ENCODE measurements around the gene LRP1-AS.

Gene LRP1-AS

GRCh38 chr12:57170927-57171326 is 23.5 kb upstream of the LRP1-AS start:
- in situ Hi-C loops (cut with MboI; ENCODE audit: low sequenced_read_pairs, unreplicated experiment), result no loop called here
- no peak for TF ChIP-seq CTCF (IDR thresholded peaks at IDR 0.05; ENCODE audit: borderline replicate concordance, control extremely low read depth, extremely low read depth, insufficient read depth, missing control alignments)
- no peak for DNase-seq (ENCODE audit: low spot score)

- in situ Hi-C loops (cut with MboI; ENCODE audit: low sequenced_read_pairs, unreplicated experiment), result no loop called here
- no peak for TF ChIP-seq CTCF (IDR thresholded peaks at IDR 0.05; ENCODE audit: borderline replicate concordance, control extremely low read depth, extremely low read depth, insufficient read depth, missing control alignments)
- DNase-seq (ENCODE audit: low spot score), result no peak
Measured at GRCh38 chr12:57170408-57170807, 23.0 kb upstream of the LRP1-AS start.

- TF ChIP-seq CTCF (IDR thresholded peaks at IDR 0.05; ENCODE audit: borderline replicate concordance, control extremely low read depth, extremely low read depth, insufficient read depth, missing control alignments), result no peak
- in situ Hi-C loops (cut with MboI; ENCODE audit: low sequenced_read_pairs, unreplicated experiment), result no loop called here
- DNase-seq (ENCODE audit: low spot score), result no peak
Measured at GRCh38 chr12:57169969-57170368, 22.6 kb upstream of the LRP1-AS start.

GRCh38 chr12:57169046-57169795 is 21.8 kb upstream of the LRP1-AS start:
- DNase-seq (ENCODE audit: low spot score), result no peak
- in situ Hi-C loops (cut with MboI; ENCODE audit: low sequenced_read_pairs, unreplicated experiment), result no loop called here
- no peak for TF ChIP-seq CTCF (IDR thresholded peaks at IDR 0.05; ENCODE audit: borderline replicate concordance, control extremely low read depth, extremely low read depth, insufficient read depth, missing control alignments)

GRCh38 chr12:57168058-57168457 is 20.6 kb upstream of the LRP1-AS start:
- TF ChIP-seq CTCF (IDR thresholded peaks at IDR 0.05; ENCODE audit: borderline replicate concordance, control extremely low read depth, extremely low read depth, insufficient read depth, missing control alignments), result no peak
- in situ Hi-C loops (cut with MboI; ENCODE audit: low sequenced_read_pairs, unreplicated experiment), result no loop called here
- no peak for DNase-seq (ENCODE audit: low spot score)

GRCh38 chr12:57166971-57167371 is 19.6 kb upstream of the LRP1-AS start:
- in situ Hi-C loops (cut with MboI; ENCODE audit: low sequenced_read_pairs, unreplicated experiment), result no loop called here
- no peak for DNase-seq (ENCODE audit: low spot score)
- TF ChIP-seq CTCF (IDR thresholded peaks at IDR 0.05; ENCODE audit: borderline replicate concordance, control extremely low read depth, extremely low read depth, insufficient read depth, missing control alignments), result no peak

Measured in GM13976 (cell line).